Psoas muscle (tissue), 8 donors: Measurements from ENCODE around the gene CRYBG3. TPM values are rescaled to one million over a fixed set of nuclear protein-coding genes. Genes with fewer than 3 reads are reported as not detected.

Experiments used
- ATAC-seq, 4 donors: fragments of 200-7000 bp; cut with Tn5 transposase; one replicate each; pipeline ENCODE4 v1.9.1; 2020; ENCODE audit warnings: moderate library complexity in 3 of 4, mild to moderate bottlenecking in 2 of 4
- DNase-seq, 2 donors: peaks; one replicate each; pipeline ENCODE4 v3.0.0-alpha.2; 2020
- H3K27ac ChIP-seq: fragments of 200-600 bp; one replicate; pipeline ENCODE4 v1.8.0; 2022
- H3K27me3 ChIP-seq, 3 donors: fragments of 200-600 bp in 1 of 3; one replicate each; pipeline versions ENCODE4 v1.6.1 to v1.8.0; 2013 to 2022; ENCODE audit warnings: low read length in 2 of 3, mild to moderate bottlenecking in 2 of 3, moderate library complexity in 1 of 3; ENCODE audit not compliant: insufficient read depth in 3 of 3
- H3K36me3 ChIP-seq, 2 donors: fragments of 200-600 bp in 1 of 2; one replicate each; pipeline versions ENCODE4 v1.6.1 to v1.8.0; 2013 to 2022; ENCODE audit warnings: low read depth in 1 of 2, mild to moderate bottlenecking in 1 of 2, moderate library complexity in 1 of 2; ENCODE audit not compliant: insufficient read depth in 1 of 2
- H3K4me1 ChIP-seq: fragments of 200-600 bp; one replicate; pipeline ENCODE4 v1.8.0; 2022
- H3K4me3 ChIP-seq: fragments of 200-600 bp; one replicate; pipeline ENCODE4 v1.8.0; 2022; ENCODE audit warnings: mild to moderate bottlenecking
- H3K9me3 ChIP-seq: fragments of 200-600 bp; one replicate; pipeline ENCODE4 v1.8.0; 2022
- WGBS, 3 donors: extraction: QIAGEN DNeasy Blood & Tissue Kit; methylation state at CpG; one replicate each; pipeline versions ENCODE4 v1.1.6 to v1.1.7; 2013; 5-methylcytosine and 5-hydroxymethylcytosine counted together
- intact Hi-C, 2 donors: fragments of 100-400 bp; cut with DNase I; formaldehyde crosslinking; loops; one replicate each; pipeline versions ENCODE4 v1.11.0 to v1.14.2; 2022
- polyA plus RNA-seq, 3 donors: library from polyadenylated mRNA; stranded (reverse); fragments of 200-250 nt; gene quantifications; one replicate each; pipeline ENCODE4 v1.2.3, GENCODE V29; 2013
- total RNA-seq, 4 donors: library from RNA; stranded (reverse); fragmentation: NEBNext Ultra II Directional in 2 of 4; extraction: Animal tissue kit (Norgen Biotek cat#: 25700) in 2 of 4; gene quantifications; one replicate each; pipeline versions ENCODE4 v1.2.1 to v1.2.4, GENCODE V29; 2021 to 2023
- TF ChIP-seq, protein P1 (sequence below): fragments of 200-600 bp; IDR thresholded peaks from one replicate; pipeline ENCODE4 v1.8.0; 2022; ENCODE audit warnings: antibody characterized with exemption
- donor health status: healthy with polysubstance abuse.
- donor health status: DM: no; HTN: no; CAD: no; lungs with moderate emphysema.
- donor health status: Bipolar disorder and iron deficiency.
- donor health status: healthy.
- donor health status: DM: yes; HTN: yes; CAD: no.
- donor health status: DM: no; HTN: no; CAD: no.
- donor health status: DM: no; HTN: no; CAD: no.
- donor health status: DM: yes; HTN: yes; CAD: no.

CRYBG3 gene
- total and polyA plus RNA-seq, 7 donors, result 5.1 to 36.9 (median 10.1) TPM

GRCh38 chr3:97954228-97954827 is 132.5 kb downstream of the CRYBG3 start:
- no peaks in the 10 kb centered on the region for H3K9me3 ChIP-seq
- H3K36me3 ChIP-seq, result peaks cover 10 to 58% of the 10 kb centered on the region in 2 donors
- ATAC-seq (no peak), DNase-seq (no peak)
- H3K4me1 ChIP-seq, result peaks cover 48% of the 10 kb centered on the region
- TF ChIP-seq, protein P1, sequence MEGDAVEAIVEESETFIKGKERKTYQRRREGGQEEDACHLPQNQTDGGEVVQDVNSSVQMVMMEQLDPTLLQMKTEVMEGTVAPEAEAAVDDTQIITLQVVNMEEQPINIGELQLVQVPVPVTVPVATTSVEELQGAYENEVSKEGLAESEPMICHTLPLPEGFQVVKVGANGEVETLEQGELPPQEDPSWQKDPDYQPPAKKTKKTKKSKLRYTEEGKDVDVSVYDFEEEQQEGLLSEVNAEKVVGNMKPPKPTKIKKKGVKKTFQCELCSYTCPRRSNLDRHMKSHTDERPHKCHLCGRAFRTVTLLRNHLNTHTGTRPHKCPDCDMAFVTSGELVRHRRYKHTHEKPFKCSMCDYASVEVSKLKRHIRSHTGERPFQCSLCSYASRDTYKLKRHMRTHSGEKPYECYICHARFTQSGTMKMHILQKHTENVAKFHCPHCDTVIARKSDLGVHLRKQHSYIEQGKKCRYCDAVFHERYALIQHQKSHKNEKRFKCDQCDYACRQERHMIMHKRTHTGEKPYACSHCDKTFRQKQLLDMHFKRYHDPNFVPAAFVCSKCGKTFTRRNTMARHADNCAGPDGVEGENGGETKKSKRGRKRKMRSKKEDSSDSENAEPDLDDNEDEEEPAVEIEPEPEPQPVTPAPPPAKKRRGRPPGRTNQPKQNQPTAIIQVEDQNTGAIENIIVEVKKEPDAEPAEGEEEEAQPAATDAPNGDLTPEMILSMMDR, result no peak
- no peaks in the 10 kb centered on the region for H3K27me3 ChIP-seq
- no peak overlapping the region for H3K27ac ChIP-seq
- WGBS, 3 donors, result 82 to 86% (median 83%) methylated on average over 9 of the region's 9 CpGs
- intact Hi-C loops, result loop anchor here in 1 of 2 donors (10.0 kb wide), 1 partner anchor 70 kb away; no protein-coding TSS in a partner anchor
- H3K4me3 ChIP-seq, result no peak overlapping the region

DNA sequence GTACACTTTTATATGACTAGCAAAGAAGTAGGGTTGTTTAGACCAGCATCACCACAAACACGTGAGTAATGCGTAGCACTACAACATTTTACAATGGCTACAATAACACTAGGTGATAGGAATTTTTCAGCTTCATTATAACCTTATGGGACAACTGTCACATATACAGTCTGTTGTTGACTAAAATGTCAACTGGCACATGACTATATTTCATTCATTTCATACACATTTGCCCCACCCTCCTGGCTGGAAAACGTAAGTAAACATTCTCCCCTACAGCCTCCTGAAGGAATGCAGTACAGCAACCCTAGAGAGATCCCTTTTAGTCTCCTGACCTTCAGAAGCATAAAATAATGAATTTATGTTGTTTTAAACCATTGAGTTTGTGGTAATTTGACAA is 134.2 kb downstream of the CRYBG3 start:
- intact Hi-C loops, result loop anchor here in 1 of 2 donors (10.0 kb wide), 1 partner anchor 69 kb away; no protein-coding TSS in a partner anchor
- ATAC-seq (no peak), DNase-seq (no peak)
- Histone ChIP-seq H3K27me3 (no peaks in the 10 kb centered on the region), H3K4me3 (no peak overlapping the region), H3K36me3 (peaks cover 6 to 50% of the 10 kb centered on the region in 2 donors), H3K4me1 (peaks cover 59% of the 10 kb centered on the region), H3K9me3 (no peaks in the 10 kb centered on the region), H3K27ac (no peak overlapping the region)
- WGBS, 3 donors, result 83 to 86% (median 86%) methylated on average over 3 of the region's 3 CpGs
- TF ChIP-seq, protein P1, result no peak

- 23 to 37% (median 32%) methylated on average over 8 of the region's 8 CpGs for WGBS, 3 donors
- peaks cover 3 to 35% of the 10 kb centered on the region in 2 donors for H3K36me3 ChIP-seq
These were observed 136.0 kb downstream of the CRYBG3 start for GRCh38 chr3:97957617-97958311.

DNA sequence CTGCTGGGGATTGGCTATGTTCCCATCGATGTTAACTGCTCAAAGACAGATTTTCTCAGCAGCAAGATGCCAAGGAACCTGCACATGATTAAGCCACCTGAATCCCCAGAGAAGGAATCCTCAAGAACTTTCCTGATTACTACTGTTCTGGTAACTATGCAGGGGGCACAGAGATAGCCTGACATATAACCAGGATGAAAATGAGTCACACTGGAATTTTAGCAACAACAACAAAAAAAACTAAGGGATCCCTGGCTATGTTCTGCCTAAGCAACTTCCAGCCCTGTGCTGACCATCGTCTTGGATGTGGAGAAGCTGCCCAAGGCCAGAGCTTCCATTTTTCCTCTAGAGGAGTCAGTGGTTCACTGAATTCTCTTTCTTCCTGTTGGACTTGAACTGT is 136.6 kb downstream of the CRYBG3 start:
- H3K27ac ChIP-seq, result peak overlapping the region; percentile 75
- H3K27me3 ChIP-seq, result no peaks in the 10 kb centered on the region
- 73 to 92% (median 82%) methylated on average over 2 of the region's 2 CpGs for WGBS, 3 donors
- peaks cover 56% of the 10 kb centered on the region for H3K4me1 ChIP-seq
- no peaks in the 10 kb centered on the region for H3K9me3 ChIP-seq
- TF ChIP-seq, protein P1, result no peak
- intact Hi-C loops, result loop anchor here in 1 of 2 donors (10.0 kb wide), 1 partner anchor 66 kb away; no protein-coding TSS in a partner anchor
- no peak overlapping the region for H3K4me3 ChIP-seq
- ATAC-seq (peak in 1 of 4 donors; percentile 17), DNase-seq (no peak)
- peaks cover 2 to 29% of the 10 kb centered on the region in 2 donors for H3K36me3 ChIP-seq

More at GRCh38 chr3:97957617-97958311, 136.0 kb downstream of the CRYBG3 start:
- Histone ChIP-seq H3K27ac (peak overlapping the region; percentile 75), H3K9me3 (no peaks in the 10 kb centered on the region), H3K4me1 (peaks cover 55% of the 10 kb centered on the region), H3K27me3 (no peaks in the 10 kb centered on the region), H3K4me3 (no peak overlapping the region)
- intact Hi-C loops, result loop anchor here in 1 of 2 donors (10.0 kb wide), 1 partner anchor 67 kb away; no protein-coding TSS in a partner anchor
- ATAC-seq, result peak; percentile 93 to 96 (median 95)
- TF ChIP-seq, protein P1, result no peak
- peak; percentile 21 to 74 for DNase-seq
